Gastrocnemius medialis (tissue), 4 donors: ENCODE measurements around the gene PRM2. TPM values are rescaled to one million over a fixed set of nuclear protein-coding genes. Genes with fewer than 3 reads are reported as not detected.

Experiments
- ATAC-seq, 2 donors: fragments of 150-250 bp; one replicate each; pipeline ENCODE4 v1.9.1; 2016
- DNase-seq, 2 donors: peaks; one replicate each; pipeline ENCODE4 v3.0.0-alpha.2; 2019
- H3K27ac ChIP-seq, 4 donors: fragments of 200-600 bp; sonication (generic); 1 replicate in 1 of 4; 2 replicates in 3 of 4; pipeline ENCODE4 v1.5.1; 2016 to 2018; ENCODE audit warnings: mild to moderate bottlenecking in 2 of 4, moderate library complexity in 1 of 4
- H3K27me3 ChIP-seq, 3 donors: fragments of 200-600 bp; sonication (generic) in 2 of 3; 1 replicate in 1 of 3; 2 replicates in 2 of 3; pipeline versions ENCODE4 v1.5.1 to v1.6.0; 2016 to 2019; ENCODE audit warnings: mild to moderate bottlenecking in 1 of 3, moderate library complexity in 1 of 3
- H3K36me3 ChIP-seq, 2 donors: fragments of 200-600 bp; sonication (generic) in 1 of 2; one replicate each; pipeline ENCODE4 v1.5.1; 2017 to 2018
- H3K4me1 ChIP-seq, 2 donors: fragments of 200-600 bp; sonication (generic) in 1 of 2; one replicate each; pipeline ENCODE4 v1.5.1; 2016 to 2017; ENCODE audit warnings: mild to moderate bottlenecking in 2 of 2
- H3K4me3 ChIP-seq, 4 donors: fragments of 200-600 bp; sonication (generic) in 3 of 4; 1 replicate in 1 of 4; 2 replicates in 3 of 4; pipeline ENCODE4 v1.5.1; 2016 to 2019; ENCODE audit warnings: mild to moderate bottlenecking in 2 of 4
- H3K9me3 ChIP-seq, 3 donors: fragments of 200-600 bp; sonication (generic) in 2 of 3; 1 replicate in 1 of 3; 2 replicates in 2 of 3; pipeline ENCODE4 v1.5.1; 2016 to 2019
- CTCF ChIP-seq, 5 experiments: fragments of 450-650 bp in 3 of 5; fragments of 200-600 bp in 2 of 5; sonication (generic) in 2 of 5; IDR thresholded peaks in 4 of 5; conservative IDR thresholded peaks in 1 of 5; 1 replicate in 4 of 5; 2 replicates in 1 of 5; pipeline ENCODE4 v1.5.1; 2016 to 2019; ENCODE audit warnings: antibody characterized with exemption in 5 of 5, mild to moderate bottlenecking in 3 of 5, moderate library complexity in 3 of 5
- POLR2A ChIP-seq, 2 donors: fragments of 450-650 bp; IDR thresholded peaks; one replicate each; pipeline ENCODE4 v1.6.1; 2017; ENCODE audit warnings: antibody characterized with exemption in 2 of 2, mild to moderate bottlenecking in 2 of 2, moderate library complexity in 2 of 2
- in situ Hi-C, 4 donors: fragments of 200-750 bp; cut with MboI; loops; one replicate each; pipeline versions ENCODE4 v1.15.0 to v1.8.0; 2017; ENCODE audit warnings: low sequenced_read_pairs in 4 of 4
- intact Hi-C: fragments of 100-400 bp; cut with DNase I; formaldehyde crosslinking; loops from one replicate; pipeline ENCODE4 v1.15.1; 2023; ENCODE audit warnings: low total_unique reads
- total RNA-seq, 4 donors: library from RNA; depleted of rRNA; stranded (reverse); fragments of >200 nt; gene quantifications; one replicate each; pipeline versions ENCODE4 v1.1.0 to v1.2.3, GENCODE V29; 2016

The PRM2 gene
- total RNA-seq, 4 donors from 2014 or later: not detected

- H3K36me3 ChIP-seq: no peaks in the 10 kb centered on the region
- intact Hi-C loops (no loop called here), in situ Hi-C loops (no loop called here)
- no peaks in the 10 kb centered on the region for H3K4me1 ChIP-seq
- no peak overlapping the region for H3K4me3 ChIP-seq
- H3K27me3 ChIP-seq: no peaks in the 10 kb centered on the region
- no peak overlapping the region for H3K27ac ChIP-seq
- ATAC-seq (no peak), DNase-seq (no peak)
- TF ChIP-seq CTCF (IDR thresholded peaks at IDR 0.05 in 4 of 5, conservative IDR thresholded peaks at IDR 0.05 in 1 of 5): no peak
- TF ChIP-seq POLR2A (IDR thresholded peaks at IDR 0.05): no peak
- H3K9me3 ChIP-seq: no peaks in the 10 kb centered on the region
These were observed 32.4 kb upstream of the PRM2 start for GRCh38 chr16:11308493-11309283.

GRCh38 chr16:11307639-11308492 lies 31.6 kb upstream of the PRM2 start:
- ATAC-seq: no peak
- TF ChIP-seq CTCF (IDR thresholded peaks at IDR 0.05 in 4 of 5, conservative IDR thresholded peaks at IDR 0.05 in 1 of 5): no peak
- no peak for TF ChIP-seq POLR2A (IDR thresholded peaks at IDR 0.05)

GRCh38 chr16:11306997-11307638 lies 30.8 kb upstream of the PRM2 start:
- ATAC-seq (no peak), DNase-seq (no peak)
- Histone ChIP-seq H3K4me1 (no peaks in the 10 kb centered on the region), H3K4me3 (no peak overlapping the region), H3K36me3 (no peaks in the 10 kb centered on the region), H3K9me3 (no peaks in the 10 kb centered on the region), H3K27ac (no peak overlapping the region), H3K27me3 (no peaks in the 10 kb centered on the region)
- intact Hi-C loops: no loop called here
- TF ChIP-seq CTCF (IDR thresholded peaks at IDR 0.05 in 4 of 5, conservative IDR thresholded peaks at IDR 0.05 in 1 of 5) (no peak), POLR2A (IDR thresholded peaks at IDR 0.05) (no peak)
- in situ Hi-C loops: no loop called here

More at GRCh38 chr16:11307639-11308492, 31.6 kb upstream of the PRM2 start:
- H3K36me3 ChIP-seq: no peaks in the 10 kb centered on the region
- no peak overlapping the region for H3K27ac ChIP-seq
- H3K27me3 ChIP-seq: no peaks in the 10 kb centered on the region
- no peaks in the 10 kb centered on the region for H3K4me1 ChIP-seq
- H3K9me3 ChIP-seq: no peaks in the 10 kb centered on the region
- in situ Hi-C loops: no loop called here
- intact Hi-C loops: no loop called here
- DNase-seq: no peak
- no peak overlapping the region for H3K4me3 ChIP-seq

- no peak for ATAC-seq
These were observed 30.1 kb upstream of the PRM2 start for GRCh38 chr16:11306381-11306780.

More at GRCh38 chr16:11306381-11306780, 30.1 kb upstream of the PRM2 start:
- in situ Hi-C loops: no loop called here
- H3K36me3 ChIP-seq: no peaks in the 10 kb centered on the region
- H3K27me3 ChIP-seq: no peaks in the 10 kb centered on the region
- intact Hi-C loops: no loop called here
- H3K27ac ChIP-seq: no peak overlapping the region
- no peaks in the 10 kb centered on the region for H3K4me1 ChIP-seq
- no peak overlapping the region for H3K4me3 ChIP-seq
- no peak for TF ChIP-seq POLR2A (IDR thresholded peaks at IDR 0.05)
- TF ChIP-seq CTCF (IDR thresholded peaks at IDR 0.05 in 4 of 5, conservative IDR thresholded peaks at IDR 0.05 in 1 of 5): no peak
- no peak for DNase-seq
- no peaks in the 10 kb centered on the region for H3K9me3 ChIP-seq
